ENCODE data around the gene ENOX2. TPM values are rescaled to one million over a fixed set of nuclear protein-coding genes. Genes with fewer than 3 reads are reported as not detected.

ENOX2 gene
- total RNA-seq, 1 experiment from 2014 or later, result 12.9 TPM

DNA sequence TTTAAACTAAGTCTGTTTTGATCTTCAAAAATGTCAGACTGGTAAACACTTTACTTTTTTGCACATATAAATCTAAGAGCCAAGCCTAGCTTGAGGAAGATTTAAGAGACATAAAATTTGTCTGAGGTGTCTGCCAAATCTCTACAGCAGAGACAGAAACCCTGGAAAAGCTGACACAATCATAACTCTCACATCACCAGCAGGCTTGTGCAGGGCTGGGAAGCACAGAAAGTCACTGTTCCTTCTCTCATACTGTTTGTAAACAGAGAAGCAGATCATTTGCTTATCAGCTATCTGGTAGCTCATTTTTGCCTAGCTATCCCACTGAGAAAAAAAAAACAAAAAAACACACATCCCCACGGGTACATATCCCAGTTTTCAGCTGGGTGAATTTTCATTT is 7.0 kb downstream of the ENOX2 start:
- no TSS peak for BruUV-seq (replicated peaks)
- DNase-seq (ENCODE audit: low read depth, low spot score) (no peak), ATAC-seq (no peak)
- no peak for TF ChIP-seq ATF3 (IDR thresholded peaks at IDR 0.05)
- no peak for TF ChIP-seq SRF (IDR thresholded peaks at IDR 0.05; ENCODE audit: low read depth)
- TF ChIP-seq CEBPB (IDR thresholded peaks at IDR 0.05; ENCODE audit: low read depth), result no peak
- TF ChIP-seq RAD21 (IDR thresholded peaks at IDR 0.05; ENCODE audit: low read depth), result no peak
- no peak for TF ChIP-seq EZH2 (IDR thresholded peaks at IDR 0.05)
- no peak for TF ChIP-seq JUND (IDR thresholded peaks at IDR 0.05)
- TF ChIP-seq FOSL1 (IDR thresholded peaks at IDR 0.05; ENCODE audit: low read depth), result no peak
- TF ChIP-seq SIN3A (IDR thresholded peaks at IDR 0.05; ENCODE audit: low read depth), result no peak
- TF ChIP-seq YY1 (IDR thresholded peaks at IDR 0.05; ENCODE audit: extremely low read depth, insufficient replicate concordance, low read depth, low read length), result no peak
- TF ChIP-seq REST (IDR thresholded peaks at IDR 0.05; ENCODE audit: low read depth), result no peak
- no peak for TF ChIP-seq ZNF274 (IDR thresholded peaks at IDR 0.05; ENCODE audit: low read depth, low read length)
- no peak for TF ChIP-seq ZFX (IDR thresholded peaks at IDR 0.05)
- TF ChIP-seq SP1 (IDR thresholded peaks at IDR 0.05; ENCODE audit: low read depth), result no peak
- TF ChIP-seq ELF1 (IDR thresholded peaks at IDR 0.05; ENCODE audit: borderline replicate concordance, low read depth), result no peak
- Histone ChIP-seq H3K4me3 (replicated peaks in 1 of 2; ENCODE audit: low read depth in 1 of 2, low read length in 2 of 2) (no peak overlapping the region), H3K9me3 (ENCODE audit: control insufficient read depth in 1 of 2, insufficient read depth in 1 of 2, low read depth in 1 of 2, low read length in 2 of 2) (no peaks in the 10 kb centered on the region), H3K79me2 (ENCODE audit: insufficient read depth, low read length) (no peaks in the 10 kb centered on the region), H3K4me2 (ENCODE audit: low read length) (no peak overlapping the region), H2AFZ (ENCODE audit: low read depth, low read length, poor library complexity, severe bottlenecking) (no peak overlapping the region), H3K4me1 (ENCODE audit: control insufficient read depth in 1 of 2, insufficient read depth in 2 of 2, low read length in 2 of 2) (no peaks in the 10 kb centered on the region), H3K9me2 (ENCODE audit: insufficient read depth) (no peaks in the 10 kb centered on the region), H3K27me3 (ENCODE audit: insufficient read depth, low read length) (no peaks in the 10 kb centered on the region), H3K36me3 (ENCODE audit: control insufficient read depth in 1 of 2, insufficient read depth in 2 of 2, low read length in 2 of 2) (no peaks in the 10 kb centered on the region), H3K9ac (ENCODE audit: low read length) (no peak overlapping the region), H3K27ac (ENCODE audit: low read depth, low read length) (no peak overlapping the region), H4K20me1 (ENCODE audit: insufficient read depth) (no peaks in the 10 kb centered on the region)
- POLR2A ChIA-PET, result no interaction called here
- CTCF ChIA-PET, result no interaction called here
- intact Hi-C loops (cut with micrococcal nuclease), result no loop called here
- RAD21 ChIA-PET (ENCODE audit: low non-redundant PET in 1 of 2, low total read pairs in 2 of 2, uncharacterized antibody in 2 of 2, unreplicated experiment in 2 of 2), result no interaction called here

Data from HCT116 (cell line).